OCI-LY7 (cell line): Measurements from ENCODE around the gene EVC. TPM values are rescaled to one million over a fixed set of nuclear protein-coding genes. Genes with fewer than 3 reads are reported as not detected.

ENCODE experiments used
- BruUV-seq: library from RNA; stranded (reverse); fragments of 400-500 nt; replicated peaks from 2 replicates; lab custom pipeline; 2021; lab: Mats Ljungman, UMichigan
- CTCF ChIA-PET: fragments of 300-600 bp; sonication (Branson Sonifier 250); formaldehyde crosslinking; loops from one replicate; lab custom pipeline; 2022; ENCODE audit warnings: antibody characterized with exemption; ENCODE audit not compliant: unreplicated experiment; lab: Charles Lee
- POLR2A ChIA-PET: fragments of 300-600 bp; sonication (Branson Sonifier 250); formaldehyde crosslinking; loops from one replicate; lab custom pipeline; 2022; ENCODE audit warnings: antibody characterized with exemption; lab: Charles Lee
- DNase-seq: peaks from one replicate; pipeline ENCODE4 v3.0.0-alpha.2; 2015; ENCODE audit warnings: low spot score
- H2AFZ ChIP-seq: fragments of 200-600 bp; sonication (generic), shearing (Covaris generic); 2 replicates; pipeline ENCODE4 v1.6.1; 2014; ENCODE audit warnings: mild to moderate bottlenecking, antibody characterized with exemption, low read length, moderate library complexity
- H3K27ac ChIP-seq: fragments of 200-600 bp; sonication (generic); 2 replicates; pipeline ENCODE4 v1.5.1; 2014; ENCODE audit warnings: mixed run types, low read depth, mild to moderate bottlenecking, moderate library complexity, low read length, inconsistent platforms; ENCODE audit not compliant: poor library complexity, severe bottlenecking
- H3K36me3 ChIP-seq: fragments of 200-600 bp; sonication (generic); 2 replicates; pipeline ENCODE4 v1.6.1; 2014; ENCODE audit warnings: mild to moderate bottlenecking, antibody characterized with exemption, low read length, moderate library complexity, mixed read lengths; ENCODE audit not compliant: insufficient read depth
- H3K4me1 ChIP-seq: fragments of 200-600 bp; sonication (generic); 2 replicates; pipeline ENCODE4 v1.5.1; 2014; ENCODE audit warnings: mild to moderate bottlenecking, low read length; ENCODE audit not compliant: insufficient read depth, poor library complexity, severe bottlenecking
- H3K4me2 ChIP-seq: fragments of 200-600 bp; sonication (generic); 2 replicates; pipeline ENCODE4 v1.6.1; 2014; ENCODE audit warnings: mild to moderate bottlenecking, low read length
- H3K4me3 ChIP-seq: fragments of 200-600 bp; sonication (generic); 2 replicates; pipeline ENCODE4 v1.5.1; 2014; ENCODE audit warnings: mild to moderate bottlenecking, low read depth, low read length; ENCODE audit not compliant: poor library complexity, severe bottlenecking
- H3K79me2 ChIP-seq: fragments of 200-600 bp; sonication (generic); 2 replicates; pipeline ENCODE4 v1.6.1; 2016; ENCODE audit warnings: low read depth, mild to moderate bottlenecking, low read length, moderate library complexity, mixed read lengths; ENCODE audit not compliant: insufficient read depth
- H3K9me2 ChIP-seq: fragments of 200-600 bp; sonication (generic); 2 replicates; pipeline ENCODE4 v1.6.1; 2016; ENCODE audit warnings: mild to moderate bottlenecking, low read length, mixed read lengths; ENCODE audit not compliant: insufficient read depth
- H3K9me3 ChIP-seq: fragments of 200-600 bp; sonication (generic); 2 replicates; pipeline ENCODE4 v1.6.1; 2014; ENCODE audit warnings: mild to moderate bottlenecking, mixed run types, low read length, mixed read lengths
- H4K20me1 ChIP-seq: fragments of 200-600 bp; sonication (generic); 2 replicates; pipeline ENCODE4 v1.6.1; 2014; ENCODE audit warnings: mild to moderate bottlenecking, antibody characterized with exemption, low read length, moderate library complexity, mixed read lengths; ENCODE audit not compliant: insufficient read depth
- CTCF ChIP-seq: fragments of 200-600 bp; sonication (generic); conservative IDR thresholded peaks from 2 replicates; pipeline ENCODE4 v1.5.1; 2014; ENCODE audit warnings: mild to moderate bottlenecking, antibody characterized with exemption, low read length, moderate library complexity, mixed read lengths
- EZH2phosphoT487 ChIP-seq: fragments of 200-600 bp; sonication (generic); IDR thresholded peaks from 2 replicates; pipeline ENCODE4 v1.6.1; 2018; ENCODE audit warnings: low read depth, borderline replicate concordance, mild to moderate bottlenecking, mixed run types, antibody characterized with exemption, low read length, moderate library complexity, mixed read lengths
- intact Hi-C: fragments of 100-400 bp; cut with micrococcal nuclease; formaldehyde crosslinking; loops from one replicate; pipeline ENCODE4 v1.10.0; 2022; ENCODE audit not compliant: unreplicated experiment
- total RNA-seq, 2 experiments: library from RNA; depleted of rRNA in 1 of 2; stranded (reverse); fragments of >200 nt in 1 of 2; shearing (Covaris generic) in 1 of 2; gene quantifications; 2 replicates each; pipeline ENCODE4 v1.2.3, GENCODE V29; 2014 to 2022

EVC gene
- total RNA-seq, 2 experiments from 2014 or later: not detected

DNA sequence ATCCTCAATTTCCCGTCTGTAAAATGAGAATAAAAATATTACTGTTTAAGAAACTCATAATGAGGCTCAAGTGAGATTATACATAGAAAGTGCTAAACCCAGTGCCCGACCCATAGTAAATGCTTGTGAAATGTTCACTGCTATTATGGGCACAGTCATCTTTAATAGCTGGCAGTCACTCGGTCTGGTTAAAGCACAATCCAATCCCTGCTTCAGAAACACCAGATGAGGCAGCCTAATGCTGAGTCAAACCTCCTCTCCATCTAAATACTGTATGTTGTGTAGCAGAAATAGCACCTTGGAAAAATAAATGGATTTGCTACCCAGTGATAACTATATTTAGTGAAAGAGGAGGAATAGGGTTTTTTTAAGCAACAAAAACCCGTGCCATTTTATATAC lies 17.1 kb upstream of the EVC start:
- TF ChIP-seq CTCF: no peak
- TF ChIP-seq EZH2phosphoT487: no peak

DNA sequence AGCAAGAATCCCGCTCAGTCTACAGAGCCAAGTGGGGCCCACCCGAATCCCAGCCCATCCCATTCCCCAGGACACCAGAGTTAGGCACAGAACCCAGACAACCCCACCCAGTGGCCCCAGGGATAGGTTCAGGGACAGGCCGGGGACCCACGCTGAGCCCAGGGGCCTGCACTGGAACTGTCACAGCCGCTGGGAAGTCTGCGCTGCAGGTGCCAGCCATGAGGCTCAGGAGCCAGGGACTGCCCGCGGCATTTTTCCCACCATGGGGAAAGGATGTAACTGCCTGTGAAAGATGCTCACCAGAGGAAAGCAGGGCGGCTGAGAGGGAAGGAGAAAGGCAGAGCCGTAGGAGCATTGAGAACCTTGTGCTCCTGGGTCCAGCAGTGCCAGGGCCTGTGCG lies 14.7 kb upstream of the EVC start:
- no TSS peak for BruUV-seq
- H2AFZ ChIP-seq: no peak overlapping the region

More for the DNA sequence above, 17.1 kb upstream of the EVC start:
- no peaks in the 10 kb centered on the region for H3K4me1 ChIP-seq
- intact Hi-C loops: no loop called here
- H3K4me2 ChIP-seq: no peak overlapping the region
- no peaks in the 10 kb centered on the region for H3K9me2 ChIP-seq
- H3K27ac ChIP-seq: no peak overlapping the region
- BruUV-seq: no TSS peak
- CTCF ChIA-PET: no interaction called here
- H3K79me2 ChIP-seq: no peaks in the 10 kb centered on the region
- no peak for DNase-seq
- H3K9me3 ChIP-seq: no peaks in the 10 kb centered on the region
- POLR2A ChIA-PET: no interaction called here
- H3K36me3 ChIP-seq: no peaks in the 10 kb centered on the region
- no peak overlapping the region for H2AFZ ChIP-seq
- no peak overlapping the region for H3K4me3 ChIP-seq
- no peaks in the 10 kb centered on the region for H4K20me1 ChIP-seq

More for the DNA sequence above, 14.7 kb upstream of the EVC start:
- TF ChIP-seq CTCF (no peak), EZH2phosphoT487 (no peak)
- Histone ChIP-seq H3K79me2 (no peaks in the 10 kb centered on the region), H3K4me2 (no peak overlapping the region), H3K27ac (no peak overlapping the region), H3K4me3 (no peak overlapping the region), H3K4me1 (no peaks in the 10 kb centered on the region), H3K9me2 (no peaks in the 10 kb centered on the region), H3K36me3 (no peaks in the 10 kb centered on the region), H3K9me3 (no peaks in the 10 kb centered on the region), H4K20me1 (no peaks in the 10 kb centered on the region)
- ChIA-PET POLR2A (no interaction called here), CTCF (no interaction called here)
- intact Hi-C loops: no loop called here
- no peak for DNase-seq
